ENCODE results near the gene PKD1. TPM values are rescaled to one million over a fixed set of nuclear protein-coding genes. Genes with fewer than 3 reads are reported as not detected.
"Not testable (repeated sequence)": the region's sequence is repeated elsewhere in the genome, so short reads cannot be mapped to it uniquely, and the experiment has no call there.

PKD1 gene
- total and polyA plus RNA-seq, 2 of the 13 experiments (the other 11 are each of a cell fraction or from before 2014, with no cell fraction given) = 22.1 to 23.0 TPM

DNA sequence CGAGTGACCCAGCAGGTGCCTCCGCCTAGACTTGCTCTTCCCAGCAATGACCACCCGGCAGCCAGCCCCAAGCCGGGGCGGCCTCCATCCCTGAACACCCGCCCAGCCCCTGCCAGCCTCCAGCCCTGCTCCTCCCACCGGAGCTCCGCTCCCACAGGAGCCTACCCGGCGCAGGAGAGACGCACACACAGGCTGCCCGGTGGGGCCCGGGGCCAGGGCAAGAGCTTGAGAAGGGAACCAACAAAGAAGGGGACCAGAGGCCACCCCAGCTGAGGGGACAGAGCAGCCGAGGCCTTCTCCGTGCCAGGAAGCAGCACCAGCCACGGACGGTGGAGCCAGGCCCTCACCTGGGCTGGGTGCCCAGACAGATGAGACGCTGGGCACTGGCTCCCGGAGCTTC is 13.8 kb downstream of the PKD1 start:
- intact Hi-C loops (cut with micrococcal nuclease; ENCODE audit: unreplicated experiment) = no loop called here
- Histone ChIP-seq H4K20me1 (ENCODE audit: insufficient read depth, low read length) (no peaks in the 10 kb centered on the region), H3K9ac (ENCODE audit: insufficient read depth, low read depth, low read length) (no peak overlapping the region), H3K4me3 (replicated peaks in 1 of 3; ENCODE audit: insufficient read depth in 1 of 3, low read depth in 2 of 3, low read length in 3 of 3) (no peak overlapping the region), H3K79me2 (ENCODE audit: insufficient read depth, low read length) (peaks cover 10% of the 10 kb centered on the region), H3K27me3 (ENCODE audit: control insufficient read depth in 1 of 2, insufficient read depth in 2 of 2, low read length in 2 of 2) (no peaks in the 10 kb centered on the region), H3K9me3 (ENCODE audit: low read length) (no peaks in the 10 kb centered on the region), H3K4me2 (ENCODE audit: low read depth, low read length) (no peak overlapping the region), H2AFZ (ENCODE audit: low read length) (no peak overlapping the region), H3K27ac (ENCODE audit: extremely low read length, insufficient read depth, low read length) (no peak overlapping the region), H3K4me1 (ENCODE audit: insufficient read depth, low read length) (no peaks in the 10 kb centered on the region), H3K36me3 (replicated peaks in 1 of 2; ENCODE audit: control insufficient read depth in 1 of 2, insufficient read depth in 2 of 2, low read length in 2 of 2) (no peaks in the 10 kb centered on the region)
- ATAC-seq (peak; percentile 12; the same call in 2 of the 3 replicates), FAIRE-seq (no peak), DNase-seq (ENCODE audit: low spot score) (no peak)
- BruUV-seq (replicated peaks) = no TSS peak
- POLR2A ChIA-PET = no interaction called here
- no peak for TF ChIP-seq SMAD9 (CRISPR knock-in tag; IDR thresholded peaks at IDR 0.05)
- TF ChIP-seq, protein P1, sequence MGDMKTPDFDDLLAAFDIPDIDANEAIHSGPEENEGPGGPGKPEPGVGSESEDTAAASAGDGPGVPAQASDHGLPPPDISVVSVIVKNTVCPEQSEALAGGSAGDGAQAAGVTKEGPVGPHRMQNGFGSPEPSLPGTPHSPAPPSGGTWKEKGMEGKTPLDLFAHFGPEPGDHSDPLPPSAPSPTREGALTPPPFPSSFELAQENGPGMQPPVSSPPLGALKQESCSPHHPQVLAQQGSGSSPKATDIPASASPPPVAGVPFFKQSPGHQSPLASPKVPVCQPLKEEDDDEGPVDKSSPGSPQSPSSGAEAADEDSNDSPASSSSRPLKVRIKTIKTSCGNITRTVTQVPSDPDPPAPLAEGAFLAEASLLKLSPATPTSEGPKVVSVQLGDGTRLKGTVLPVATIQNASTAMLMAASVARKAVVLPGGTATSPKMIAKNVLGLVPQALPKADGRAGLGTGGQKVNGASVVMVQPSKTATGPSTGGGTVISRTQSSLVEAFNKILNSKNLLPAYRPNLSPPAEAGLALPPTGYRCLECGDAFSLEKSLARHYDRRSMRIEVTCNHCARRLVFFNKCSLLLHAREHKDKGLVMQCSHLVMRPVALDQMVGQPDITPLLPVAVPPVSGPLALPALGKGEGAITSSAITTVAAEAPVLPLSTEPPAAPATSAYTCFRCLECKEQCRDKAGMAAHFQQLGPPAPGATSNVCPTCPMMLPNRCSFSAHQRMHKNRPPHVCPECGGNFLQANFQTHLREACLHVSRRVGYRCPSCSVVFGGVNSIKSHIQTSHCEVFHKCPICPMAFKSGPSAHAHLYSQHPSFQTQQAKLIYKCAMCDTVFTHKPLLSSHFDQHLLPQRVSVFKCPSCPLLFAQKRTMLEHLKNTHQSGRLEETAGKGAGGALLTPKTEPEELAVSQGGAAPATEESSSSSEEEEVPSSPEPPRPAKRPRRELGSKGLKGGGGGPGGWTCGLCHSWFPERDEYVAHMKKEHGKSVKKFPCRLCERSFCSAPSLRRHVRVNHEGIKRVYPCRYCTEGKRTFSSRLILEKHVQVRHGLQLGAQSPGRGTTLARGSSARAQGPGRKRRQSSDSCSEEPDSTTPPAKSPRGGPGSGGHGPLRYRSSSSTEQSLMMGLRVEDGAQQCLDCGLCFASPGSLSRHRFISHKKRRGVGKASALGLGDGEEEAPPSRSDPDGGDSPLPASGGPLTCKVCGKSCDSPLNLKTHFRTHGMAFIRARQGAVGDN (CRISPR knock-in tag; IDR thresholded peaks at IDR 0.05) = peak; percentile 13; the same call in 1 of the 2 replicates
- 98% methylated on average over 8 of the region's 19 CpGs for WGBS (ENCODE audit: low lambda C conversion rate)
- CTCF ChIA-PET (ENCODE audit: low intra/inter-chr PET ratio, low total read pairs) = interaction anchor here (0.7 kb wide), 1 partner anchor 19 kb away, joined by 3 read pairs; no protein-coding TSS in a partner anchor
- in situ Hi-C loops (cut with HindIII; ENCODE audit: extremely low pct_ligation_motif_present, low pct_unique_long_range_greater_than_20kb) = no loop called here

DNA sequence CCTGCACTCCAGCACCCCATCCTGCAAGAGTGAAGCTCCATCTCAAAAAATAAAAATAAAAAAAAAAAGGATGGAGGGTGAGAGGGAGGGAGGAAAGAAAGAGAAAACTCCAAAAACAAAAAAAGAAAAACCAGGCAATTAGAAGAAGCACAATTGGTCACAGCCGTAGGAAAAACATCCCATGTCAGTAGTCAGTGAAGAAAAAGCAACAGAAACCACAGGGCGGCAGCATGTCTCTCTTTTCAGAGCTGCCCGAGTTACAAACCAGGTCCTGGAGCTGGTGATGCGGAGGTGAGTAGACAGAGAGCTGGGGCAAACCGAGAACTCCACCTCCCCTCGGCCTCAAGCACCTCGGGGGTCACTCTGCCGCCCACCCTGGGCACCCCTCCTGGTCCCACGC is 14.4 kb downstream of the PKD1 start:
- ATAC-seq (peak; percentile 51), DNase-seq (ENCODE audit: low spot score) (peak; percentile 34)
- WGBS (ENCODE audit: low lambda C conversion rate) = 58% methylated on average over 3 of the region's 9 CpGs
- H3K79me2 ChIP-seq (ENCODE audit: insufficient read depth, low read length); H2AFZ ChIP-seq (ENCODE audit: low read length); POLR2A ChIA-PET; H4K20me1 ChIP-seq (ENCODE audit: insufficient read depth, low read length); H3K9ac ChIP-seq (ENCODE audit: insufficient read depth, low read depth, low read length); in situ Hi-C loops (cut with HindIII; ENCODE audit: extremely low pct_ligation_motif_present, low pct_unique_long_range_greater_than_20kb); H3K4me2 ChIP-seq (ENCODE audit: low read depth, low read length); H3K36me3 ChIP-seq (replicated peaks in 1 of 2; ENCODE audit: control insufficient read depth in 1 of 2, insufficient read depth in 2 of 2, low read length in 2 of 2); H3K27ac ChIP-seq (ENCODE audit: extremely low read length, insufficient read depth, low read length); H3K4me3 ChIP-seq (replicated peaks in 1 of 3; ENCODE audit: insufficient read depth in 1 of 3, low read depth in 2 of 3, low read length in 3 of 3); H3K4me1 ChIP-seq (ENCODE audit: insufficient read depth, low read length); H3K27me3 ChIP-seq (ENCODE audit: control insufficient read depth in 1 of 2, insufficient read depth in 2 of 2, low read length in 2 of 2); FAIRE-seq; intact Hi-C loops (cut with micrococcal nuclease; ENCODE audit: unreplicated experiment); BruUV-seq (replicated peaks); H3K9me3 ChIP-seq (ENCODE audit: low read length): not testable (repeated sequence)
- peak; percentile 31; the same call in 1 of the 2 replicates for TF ChIP-seq SMC3 (IDR thresholded peaks at IDR 0.05; ENCODE audit: low read length)
- TF ChIP-seq, protein P2, sequence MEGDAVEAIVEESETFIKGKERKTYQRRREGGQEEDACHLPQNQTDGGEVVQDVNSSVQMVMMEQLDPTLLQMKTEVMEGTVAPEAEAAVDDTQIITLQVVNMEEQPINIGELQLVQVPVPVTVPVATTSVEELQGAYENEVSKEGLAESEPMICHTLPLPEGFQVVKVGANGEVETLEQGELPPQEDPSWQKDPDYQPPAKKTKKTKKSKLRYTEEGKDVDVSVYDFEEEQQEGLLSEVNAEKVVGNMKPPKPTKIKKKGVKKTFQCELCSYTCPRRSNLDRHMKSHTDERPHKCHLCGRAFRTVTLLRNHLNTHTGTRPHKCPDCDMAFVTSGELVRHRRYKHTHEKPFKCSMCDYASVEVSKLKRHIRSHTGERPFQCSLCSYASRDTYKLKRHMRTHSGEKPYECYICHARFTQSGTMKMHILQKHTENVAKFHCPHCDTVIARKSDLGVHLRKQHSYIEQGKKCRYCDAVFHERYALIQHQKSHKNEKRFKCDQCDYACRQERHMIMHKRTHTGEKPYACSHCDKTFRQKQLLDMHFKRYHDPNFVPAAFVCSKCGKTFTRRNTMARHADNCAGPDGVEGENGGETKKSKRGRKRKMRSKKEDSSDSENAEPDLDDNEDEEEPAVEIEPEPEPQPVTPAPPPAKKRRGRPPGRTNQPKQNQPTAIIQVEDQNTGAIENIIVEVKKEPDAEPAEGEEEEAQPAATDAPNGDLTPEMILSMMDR (CRISPR knock-in tag; IDR thresholded peaks at IDR 0.05) = peak; percentile 45; the same call in 1 of the 2 replicates
- TF ChIP-seq STAG1 (CRISPR knock-in tag; IDR thresholded peaks at IDR 0.05) = peak; percentile 50
- CTCF ChIA-PET (ENCODE audit: low intra/inter-chr PET ratio, low total read pairs) = interaction anchor here (0.7 kb wide), 1 partner anchor 20 kb away, joined by 3 read pairs; no protein-coding TSS in a partner anchor
